SH-SY5Y (cell line): ENCODE data around the gene MAN1B1.

Experiments
- GATA2 ChIP-seq: IDR thresholded peaks from 2 replicates; pipeline ENCODE4 v1.6.1; 2011; ENCODE audit warnings: mild to moderate bottlenecking, low read depth, low read length
- GATA3 ChIP-seq: IDR thresholded peaks from 2 replicates; pipeline ENCODE4 v1.6.1; 2011; ENCODE audit warnings: low read depth, mild to moderate bottlenecking, low read length, moderate library complexity

- TF ChIP-seq GATA2 (no peak), GATA3 (no peak)
Measured at GRCh38 chr9:137037035-137037434, 49.8 kb upstream of the MAN1B1 start.
